ENCODE data around the gene RCBTB2.

The RCBTB2 gene

DNA sequence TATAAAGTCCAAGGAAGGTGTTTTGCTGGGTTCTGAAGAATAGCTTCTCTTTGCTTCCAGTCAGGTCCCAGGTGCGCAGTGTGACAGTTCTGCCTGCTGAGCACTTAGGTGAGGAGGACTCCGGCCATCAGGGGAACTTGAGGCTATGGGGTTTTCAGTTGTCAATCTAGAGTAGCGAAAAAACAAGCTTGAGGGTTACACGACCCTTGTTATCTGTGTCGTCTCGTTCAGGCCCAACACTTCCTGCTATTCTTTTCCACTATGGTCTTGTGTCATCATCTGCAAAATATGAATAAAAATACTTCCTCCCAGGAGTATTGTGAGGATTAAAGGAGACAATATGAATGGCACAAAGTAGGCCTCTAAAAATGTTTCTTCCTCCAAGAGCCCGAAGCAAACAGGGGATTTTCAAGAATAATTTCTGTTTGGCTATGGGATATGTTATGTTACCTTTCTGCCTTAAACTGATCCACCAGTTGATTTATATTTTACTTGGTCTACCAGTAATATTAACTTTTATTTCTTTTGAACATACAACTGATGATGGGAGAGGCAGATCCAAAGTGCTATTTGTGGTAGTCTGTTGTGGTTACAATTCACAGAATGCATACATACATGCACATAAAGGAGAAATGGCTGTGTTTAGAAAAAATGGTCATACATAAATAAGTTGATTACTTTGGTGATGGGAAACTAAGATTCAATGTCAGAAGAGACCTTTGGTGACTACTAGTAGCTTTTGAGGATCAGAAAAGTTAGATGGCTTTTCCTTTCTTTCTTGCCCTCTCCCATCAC is 40.5 kb upstream of the RCBTB2 start:
- no peaks in the 10 kb centered on the region for H3K36me3 ChIP-seq (ENCODE audit: control insufficient read depth, insufficient read depth, low read length)
- H3K4me3 ChIP-seq (ENCODE audit: low read depth, low read length), result no peak overlapping the region
- H3K27me3 ChIP-seq (ENCODE audit: control insufficient read depth, insufficient read depth, low read length), result no peaks in the 10 kb centered on the region
- H3K4me1 ChIP-seq (ENCODE audit: control insufficient read depth, insufficient read depth, low read length), result peaks cover 6% of the 10 kb centered on the region; the same call in 1 of the 2 replicates
- no peak overlapping the region for H3K9ac ChIP-seq (ENCODE audit: low read length)
- no peak overlapping the region for H3K27ac ChIP-seq (ENCODE audit: low read depth, low read length)
- no peaks in the 10 kb centered on the region for H3K9me3 ChIP-seq (ENCODE audit: control insufficient read depth, insufficient read depth, low read depth, low read length)

DNA sequence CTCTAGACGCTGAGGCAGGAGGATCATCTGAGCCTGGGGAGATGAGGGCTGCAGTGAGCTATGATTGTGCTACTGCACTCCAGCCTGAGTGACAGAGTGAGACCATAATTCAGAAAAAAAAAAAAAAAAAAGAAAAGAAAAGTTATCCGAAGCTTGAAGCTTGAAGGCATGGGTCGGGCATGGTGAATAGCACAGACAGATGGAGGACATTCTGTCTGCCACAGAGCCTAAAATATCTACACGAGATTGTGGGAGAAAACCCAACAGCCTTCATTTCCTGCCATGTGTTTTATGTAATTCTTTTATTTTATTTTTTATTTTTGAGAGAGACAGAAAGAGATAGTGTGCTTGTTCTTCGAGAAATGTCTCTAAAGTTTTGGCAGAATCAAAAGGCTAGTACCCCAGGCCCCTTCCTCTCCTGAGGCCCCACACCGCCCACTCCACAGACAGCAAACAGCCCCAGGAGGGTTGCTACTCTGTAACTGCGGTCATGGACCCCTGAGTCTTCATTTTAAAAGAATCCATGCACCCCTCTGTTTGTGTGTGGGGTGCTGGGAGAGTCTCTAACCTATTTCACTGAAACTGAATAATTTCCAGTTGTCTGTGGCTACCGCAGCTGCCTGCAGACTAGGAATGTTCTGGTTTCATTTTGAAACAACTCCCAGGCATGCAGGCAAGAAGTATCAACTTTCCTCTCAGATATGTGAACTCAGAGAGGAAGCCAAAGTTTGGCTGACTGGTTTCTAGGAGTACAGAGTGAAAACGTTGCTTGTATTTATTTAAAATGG is 38.4 kb upstream of the RCBTB2 start:
- H3K36me3 ChIP-seq (ENCODE audit: control insufficient read depth, insufficient read depth, low read length), result no peaks in the 10 kb centered on the region
- no peak overlapping the region for H3K4me3 ChIP-seq (ENCODE audit: low read depth, low read length)
- H3K27me3 ChIP-seq (ENCODE audit: control insufficient read depth, insufficient read depth, low read length), result no peaks in the 10 kb centered on the region
- H3K27ac ChIP-seq (ENCODE audit: low read depth, low read length), result no peak overlapping the region
- H3K4me1 ChIP-seq (ENCODE audit: control insufficient read depth, insufficient read depth, low read length), result peaks cover 6% of the 10 kb centered on the region; the same call in 1 of the 2 replicates
- H3K9ac ChIP-seq (ENCODE audit: low read length), result no peak overlapping the region
- H3K9me3 ChIP-seq (ENCODE audit: control insufficient read depth, insufficient read depth, low read depth, low read length), result no peaks in the 10 kb centered on the region

- Histone ChIP-seq H3K4me3 (ENCODE audit: low read depth, low read length) (no peak overlapping the region), H3K9ac (ENCODE audit: low read length) (no peak overlapping the region), H3K27ac (ENCODE audit: low read depth, low read length) (no peak overlapping the region), H3K9me3 (ENCODE audit: control insufficient read depth, insufficient read depth, low read depth, low read length) (no peaks in the 10 kb centered on the region), H3K27me3 (ENCODE audit: control insufficient read depth, insufficient read depth, low read length) (no peaks in the 10 kb centered on the region), H3K4me1 (ENCODE audit: control insufficient read depth, insufficient read depth, low read length) (peaks cover 6% of the 10 kb centered on the region; the same call in 1 of the 2 replicates), H3K36me3 (ENCODE audit: control insufficient read depth, insufficient read depth, low read length) (no peaks in the 10 kb centered on the region)
Measured at GRCh38 chr13:48570216-48570828, 37.4 kb upstream of the RCBTB2 start.

DNA sequence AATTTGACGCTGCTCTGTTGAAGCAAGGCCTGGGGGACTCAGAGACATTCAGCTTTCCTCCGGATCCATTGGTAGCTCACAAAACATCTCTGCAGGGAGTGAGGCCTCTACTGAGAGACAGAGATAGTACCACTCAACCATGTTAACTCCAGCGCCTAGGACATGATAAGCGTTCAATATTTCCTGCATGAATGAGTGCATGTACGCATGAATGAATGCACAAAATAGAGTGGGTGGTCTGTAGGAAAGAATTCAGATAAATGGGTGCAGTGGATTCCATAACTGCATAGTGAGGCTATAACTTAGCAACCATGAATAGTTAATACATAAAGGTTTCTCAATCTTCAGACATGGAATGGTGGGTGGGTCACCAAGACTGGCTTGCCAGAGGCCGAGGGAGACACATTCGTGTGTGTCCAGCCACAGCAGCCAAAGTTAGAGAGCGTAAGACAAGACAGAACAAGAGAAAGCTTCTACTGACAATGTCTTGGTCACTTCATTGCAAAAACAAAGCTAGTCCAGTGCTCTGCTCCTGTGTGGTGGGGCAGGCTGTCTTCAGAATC is 36.3 kb upstream of the RCBTB2 start:
- Histone ChIP-seq H3K36me3 (ENCODE audit: control insufficient read depth, insufficient read depth, low read length) (no peaks in the 10 kb centered on the region), H3K9me3 (ENCODE audit: control insufficient read depth, insufficient read depth, low read depth, low read length) (no peaks in the 10 kb centered on the region), H3K27ac (ENCODE audit: low read depth, low read length) (no peak overlapping the region), H3K4me3 (ENCODE audit: low read depth, low read length) (no peak overlapping the region), H3K9ac (ENCODE audit: low read length) (no peak overlapping the region), H3K4me1 (ENCODE audit: control insufficient read depth, insufficient read depth, low read length) (peaks cover 6% of the 10 kb centered on the region; the same call in 1 of the 2 replicates), H3K27me3 (ENCODE audit: control insufficient read depth, insufficient read depth, low read length) (no peaks in the 10 kb centered on the region)

DNA sequence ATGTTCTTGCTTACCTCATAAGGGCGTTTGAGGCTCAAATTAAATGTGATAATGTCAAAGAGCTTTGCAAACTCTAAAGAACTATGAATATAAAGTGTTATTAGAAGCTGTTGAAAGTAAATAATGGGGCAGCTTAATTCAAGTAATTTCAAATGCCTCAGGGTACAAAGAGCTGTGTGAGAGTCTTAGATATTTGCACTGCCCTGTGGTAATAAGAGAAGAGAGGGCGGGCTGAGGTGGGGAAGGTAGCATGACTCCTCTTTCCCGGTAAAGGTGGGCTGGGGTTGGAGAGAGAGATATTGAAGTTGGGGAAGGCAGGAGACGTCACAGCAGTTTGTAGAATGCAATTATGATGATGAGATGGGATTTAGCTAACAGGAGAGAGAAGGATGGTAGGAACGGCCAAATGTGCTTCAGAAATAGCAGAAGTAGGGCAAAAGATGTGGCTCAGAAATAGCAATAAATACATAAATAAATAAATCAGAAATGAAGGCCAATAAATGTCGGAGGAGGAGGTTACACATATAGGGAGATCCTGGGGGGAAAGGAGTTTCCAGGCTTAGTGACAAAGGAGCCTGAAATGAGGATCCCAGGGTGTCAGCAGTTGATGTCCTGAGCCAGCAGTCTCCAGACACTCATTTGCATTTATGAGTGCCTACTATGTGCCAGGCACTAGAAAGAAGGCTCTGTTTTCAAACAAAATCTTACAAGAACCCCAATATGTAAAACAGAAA is 35.7 kb upstream of the RCBTB2 start:
- H3K27ac ChIP-seq (ENCODE audit: low read depth, low read length), result no peak overlapping the region
- H3K9me3 ChIP-seq (ENCODE audit: control insufficient read depth, insufficient read depth, low read depth, low read length), result no peaks in the 10 kb centered on the region
- no peak overlapping the region for H3K4me3 ChIP-seq (ENCODE audit: low read depth, low read length)
- H3K27me3 ChIP-seq (ENCODE audit: control insufficient read depth, insufficient read depth, low read length), result no peaks in the 10 kb centered on the region
- H3K9ac ChIP-seq (ENCODE audit: low read length), result no peak overlapping the region
- peaks cover 6% of the 10 kb centered on the region; the same call in 1 of the 2 replicates for H3K4me1 ChIP-seq (ENCODE audit: control insufficient read depth, insufficient read depth, low read length)
- H3K36me3 ChIP-seq (ENCODE audit: control insufficient read depth, insufficient read depth, low read length), result no peaks in the 10 kb centered on the region

- H3K36me3 ChIP-seq (ENCODE audit: control insufficient read depth, insufficient read depth, low read length), result no peaks in the 10 kb centered on the region
- H3K4me3 ChIP-seq (ENCODE audit: low read depth, low read length), result no peak overlapping the region
- H3K27me3 ChIP-seq (ENCODE audit: control insufficient read depth, insufficient read depth, low read length), result no peaks in the 10 kb centered on the region
- H3K4me1 ChIP-seq (ENCODE audit: control insufficient read depth, insufficient read depth, low read length), result peaks cover 6% of the 10 kb centered on the region; the same call in 1 of the 2 replicates
- H3K9me3 ChIP-seq (ENCODE audit: control insufficient read depth, insufficient read depth, low read depth, low read length), result no peaks in the 10 kb centered on the region
- no peak overlapping the region for H3K27ac ChIP-seq (ENCODE audit: low read depth, low read length)
- no peak overlapping the region for H3K9ac ChIP-seq (ENCODE audit: low read length)
Measured at GRCh38 chr13:48567515-48568369, 34.9 kb upstream of the RCBTB2 start.

DNA sequence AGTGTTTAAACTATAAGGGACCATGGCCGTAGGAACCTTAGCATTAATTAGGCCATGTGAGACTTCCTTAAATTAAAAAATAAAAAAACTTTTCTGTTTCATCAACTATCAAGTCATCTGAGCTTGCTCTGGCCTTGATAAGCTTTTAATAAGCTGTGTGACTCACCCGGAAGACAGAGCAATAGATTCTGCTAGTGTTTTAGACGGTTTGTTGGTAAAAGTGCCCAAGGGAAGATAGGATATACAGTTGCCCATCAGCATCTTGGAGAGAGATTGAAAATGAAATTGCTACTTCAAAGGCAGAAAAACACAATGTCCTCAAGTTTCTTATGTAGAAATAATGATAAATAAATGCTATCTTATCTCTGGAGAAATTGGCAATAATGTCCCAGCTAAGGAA is 31.2 kb upstream of the RCBTB2 start:
- Histone ChIP-seq H3K9me3 (ENCODE audit: control insufficient read depth, insufficient read depth, low read depth, low read length) (no peaks in the 10 kb centered on the region), H3K27ac (ENCODE audit: low read depth, low read length) (no peak overlapping the region), H3K36me3 (ENCODE audit: control insufficient read depth, insufficient read depth, low read length) (no peaks in the 10 kb centered on the region), H3K27me3 (ENCODE audit: control insufficient read depth, insufficient read depth, low read length) (no peaks in the 10 kb centered on the region), H3K4me3 (ENCODE audit: low read depth, low read length) (no peak overlapping the region), H3K9ac (ENCODE audit: low read length) (no peak overlapping the region), H3K4me1 (ENCODE audit: control insufficient read depth, insufficient read depth, low read length) (no peaks in the 10 kb centered on the region)

DNA sequence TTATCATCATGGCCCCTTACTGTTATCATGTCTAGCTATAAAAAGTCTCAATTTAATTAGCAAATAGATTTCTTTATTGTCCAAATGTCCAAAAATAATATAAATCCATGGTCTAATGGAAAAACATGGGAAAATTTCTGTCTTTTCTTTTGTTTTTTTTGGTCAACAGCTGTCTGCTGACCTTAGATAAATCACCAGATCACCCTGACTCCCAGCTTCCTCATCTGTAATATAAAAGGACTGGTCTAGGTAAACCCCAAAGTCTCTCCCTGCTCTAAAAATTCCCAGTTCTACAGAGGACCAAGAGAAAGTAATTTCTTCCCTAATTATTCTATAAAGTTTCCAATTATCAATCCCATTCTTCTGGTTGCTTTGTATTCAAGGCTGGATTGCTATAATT is 30.7 kb upstream of the RCBTB2 start:
- Histone ChIP-seq H3K27ac (ENCODE audit: low read depth, low read length) (no peak overlapping the region), H3K4me1 (ENCODE audit: control insufficient read depth, insufficient read depth, low read length) (no peaks in the 10 kb centered on the region), H3K36me3 (ENCODE audit: control insufficient read depth, insufficient read depth, low read length) (no peaks in the 10 kb centered on the region), H3K4me3 (ENCODE audit: low read depth, low read length) (no peak overlapping the region), H3K9me3 (ENCODE audit: control insufficient read depth, insufficient read depth, low read depth, low read length) (no peaks in the 10 kb centered on the region), H3K27me3 (ENCODE audit: control insufficient read depth, insufficient read depth, low read length) (no peaks in the 10 kb centered on the region), H3K9ac (ENCODE audit: low read length) (no peak overlapping the region)

- no peaks in the 10 kb centered on the region for H3K9me3 ChIP-seq (ENCODE audit: control insufficient read depth, insufficient read depth, low read depth, low read length)
- H3K4me1 ChIP-seq (ENCODE audit: control insufficient read depth, insufficient read depth, low read length), result no peaks in the 10 kb centered on the region
- no peak overlapping the region for H3K9ac ChIP-seq (ENCODE audit: low read length)
- H3K36me3 ChIP-seq (ENCODE audit: control insufficient read depth, insufficient read depth, low read length), result no peaks in the 10 kb centered on the region
- no peaks in the 10 kb centered on the region for H3K27me3 ChIP-seq (ENCODE audit: control insufficient read depth, insufficient read depth, low read length)
- no peak overlapping the region for H3K27ac ChIP-seq (ENCODE audit: low read depth, low read length)
- H3K4me3 ChIP-seq (ENCODE audit: low read depth, low read length), result no peak overlapping the region
Measured at GRCh38 chr13:48562296-48563066, 29.6 kb upstream of the RCBTB2 start.

Measured in HUES6 (cell line).